ENCODE results near the gene COL18A1. TPM values are rescaled to one million over a fixed set of nuclear protein-coding genes. Genes with fewer than 3 reads are reported as not detected.

Gene COL18A1
- total and polyA plus RNA-seq, 7 experiments from 2014 or later = 7.0 to 89.8 (median 15.4) TPM

DNA sequence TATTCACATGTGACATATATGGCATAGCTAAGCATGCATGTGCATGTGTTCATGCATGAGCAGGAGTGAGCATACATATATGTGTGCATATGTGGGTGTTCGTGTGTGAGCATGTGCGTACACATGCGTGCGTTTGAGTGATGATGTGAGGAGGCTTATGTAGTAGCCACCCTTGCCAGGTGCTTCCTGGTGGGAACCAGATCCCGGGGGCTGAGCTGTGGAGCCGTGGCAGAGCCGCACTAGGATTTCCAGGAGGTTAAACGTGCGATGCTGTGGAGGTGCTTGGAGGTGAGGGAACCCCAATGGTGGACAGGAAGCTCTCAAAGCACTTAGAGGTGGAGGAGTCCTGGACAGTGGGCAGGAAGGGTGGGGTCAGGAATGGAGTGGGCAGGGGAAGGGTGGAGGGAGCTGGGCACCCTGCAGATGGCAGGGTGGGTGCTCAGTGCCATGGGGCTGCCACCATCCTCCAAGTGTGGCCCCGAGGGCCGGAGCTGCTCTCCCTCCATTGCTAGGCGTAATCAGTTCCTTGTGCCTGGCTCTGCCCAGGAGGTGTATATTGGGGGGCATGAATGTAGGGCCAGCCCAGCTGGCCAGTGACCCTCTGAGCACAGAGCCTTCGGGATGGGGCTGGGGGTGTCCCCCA is 48.5 kb downstream of the COL18A1 start:
- Mint-ChIP-seq H3K9me3 (peaks cover 0 to 12% (median 0%) of the 10 kb centered on the region in 11 donors), H3K4me1 (peaks cover 0 to 6% (median 2%) of the 10 kb centered on the region in 7 donors), H3K36me3 (no peaks in the 10 kb centered on the region), H3K4me3 (peak overlapping the region in 1 of 10 donors; percentile 7), H3K27ac (peak overlapping the region in 2 of 9 donors; percentile 7 to 28), H3K27me3 (peaks cover 0 to 3% (median 0%) of the 10 kb centered on the region in 5 donors)
- Histone ChIP-seq H3K27ac (ENCODE audit: low read depth, low read length) (no peak overlapping the region), H3K36me3 (ENCODE audit: control insufficient read depth in 2 of 3, insufficient read depth in 3 of 3, low read length in 3 of 3) (no peaks in the 10 kb centered on the region), H3K27me3 (ENCODE audit: control insufficient read depth in 2 of 2, insufficient read depth in 2 of 2, low read length in 2 of 2) (no peaks in the 10 kb centered on the region), H3K4me3 (ENCODE audit: low read length) (no peak overlapping the region), H3K9me3 (ENCODE audit: control insufficient read depth in 2 of 3, low read length in 3 of 3) (no peaks in the 10 kb centered on the region), H3K4me1 (ENCODE audit: control insufficient read depth in 2 of 2, insufficient read depth in 2 of 2, low read length in 2 of 2) (no peaks in the 10 kb centered on the region)
- intact Hi-C loops (cut with micrococcal nuclease) = no loop called here
- ATAC-seq = no peak
- ChIA-PET CTCF (no interaction called here), POLR2A (no interaction called here)
- no peak for DNase-seq

DNA sequence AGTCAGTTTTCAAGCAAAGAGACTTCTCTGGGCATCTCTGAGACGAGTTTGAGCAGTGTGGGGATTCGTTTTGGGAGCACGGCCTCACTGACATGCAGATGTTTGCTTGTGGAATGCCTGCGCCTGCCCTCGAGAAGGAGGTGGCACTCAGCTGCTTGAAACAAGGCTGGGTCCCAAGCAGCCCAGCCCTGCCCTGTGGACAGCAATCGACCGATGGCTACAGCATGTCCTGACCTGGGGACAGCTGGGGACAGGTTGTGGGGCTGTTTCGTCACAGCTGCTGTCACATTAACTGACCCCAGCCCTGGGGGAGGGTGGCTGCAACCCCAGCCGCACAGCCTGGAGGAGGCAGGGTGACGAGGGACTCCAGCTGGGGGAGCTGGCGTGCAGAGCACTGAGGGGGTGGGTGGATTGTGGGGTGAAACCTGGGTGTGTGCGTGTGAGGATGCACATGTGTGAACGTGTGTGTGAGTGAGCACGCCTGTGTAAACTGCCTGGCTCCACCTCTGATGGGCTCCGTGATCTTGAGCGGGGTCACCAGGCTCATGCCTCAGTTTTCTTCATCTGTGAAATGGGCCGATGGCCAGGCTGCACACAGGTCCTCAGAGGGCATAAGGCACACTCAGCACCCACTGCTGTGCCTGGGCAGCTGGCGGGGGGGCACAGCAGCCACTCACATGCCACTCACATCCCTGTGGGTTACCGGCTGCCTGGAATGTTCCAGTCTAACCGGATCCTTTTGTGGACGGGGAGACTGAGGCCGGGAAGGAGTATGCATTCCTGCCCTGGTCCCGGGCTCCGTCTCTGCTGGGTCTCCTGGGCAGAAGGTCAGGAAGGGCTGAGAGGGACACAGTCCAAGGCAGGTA is 49.3 kb downstream of the COL18A1 start:
- Mint-ChIP-seq H3K4me3 (no peak overlapping the region), H3K4me1 (peaks cover 0 to 6% (median 0%) of the 10 kb centered on the region in 7 donors), H3K9me3 (peaks cover 0 to 12% (median 0%) of the 10 kb centered on the region in 11 donors), H3K27ac (no peak overlapping the region), H3K36me3 (no peaks in the 10 kb centered on the region), H3K27me3 (no peaks in the 10 kb centered on the region)
- ChIA-PET POLR2A (no interaction called here), CTCF (no interaction called here)
- H3K27me3 ChIP-seq (ENCODE audit: control insufficient read depth in 2 of 2, insufficient read depth in 2 of 2, low read length in 2 of 2) = no peaks in the 10 kb centered on the region
- no peak for DNase-seq
- H3K4me1 ChIP-seq (ENCODE audit: control insufficient read depth in 2 of 2, insufficient read depth in 2 of 2, low read length in 2 of 2) = no peaks in the 10 kb centered on the region
- intact Hi-C loops (cut with micrococcal nuclease) = no loop called here
- no peak overlapping the region for H3K27ac ChIP-seq (ENCODE audit: low read depth, low read length)
- H3K4me3 ChIP-seq (ENCODE audit: low read length) = no peak overlapping the region
- H3K9me3 ChIP-seq (ENCODE audit: control insufficient read depth in 2 of 3, low read length in 3 of 3) = no peaks in the 10 kb centered on the region
- no peak for ATAC-seq
- H3K36me3 ChIP-seq (ENCODE audit: control insufficient read depth in 2 of 3, insufficient read depth in 3 of 3, low read length in 3 of 3) = no peaks in the 10 kb centered on the region

DNA sequence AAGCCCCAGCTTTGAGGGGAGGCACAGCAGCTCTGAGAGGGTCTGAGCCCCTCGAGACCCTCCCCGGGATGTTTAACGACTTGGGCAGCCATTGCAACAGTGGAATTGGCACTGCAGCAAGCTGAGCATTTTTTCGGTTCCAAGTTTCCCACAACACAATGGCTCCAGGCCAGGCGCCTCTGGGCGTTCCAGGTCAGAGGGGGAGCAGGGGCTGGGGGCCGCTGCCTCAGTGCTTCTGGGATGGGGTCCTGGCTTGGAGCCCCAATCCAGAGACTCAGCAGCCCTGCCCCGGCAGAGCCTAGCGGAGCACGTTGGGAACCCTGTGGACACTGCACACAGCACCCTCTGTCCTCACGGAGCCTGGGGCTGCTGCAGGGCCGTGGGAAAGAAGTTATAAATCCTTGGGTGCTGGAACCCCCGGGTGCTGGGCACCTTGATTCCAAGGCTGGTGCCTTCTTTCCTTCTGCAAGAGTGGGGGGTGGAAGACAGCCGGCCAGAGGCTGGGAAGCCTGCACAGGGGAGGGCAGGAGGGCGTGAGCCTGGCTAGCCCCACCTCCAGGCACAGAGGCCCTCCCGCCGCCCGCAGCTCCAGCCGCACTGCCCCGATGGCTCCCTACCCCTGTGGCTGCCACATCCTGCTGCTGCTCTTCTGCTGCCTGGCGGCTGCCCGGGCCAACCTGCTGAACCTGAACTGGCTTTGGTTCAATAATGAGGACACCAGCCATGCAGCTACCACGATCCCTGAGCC is 50.1 kb downstream of the COL18A1 start:
- H3K4me3 ChIP-seq (ENCODE audit: low read length) = no peak overlapping the region
- Mint-ChIP-seq H3K9me3 (peaks cover 0 to 12% (median 0%) of the 10 kb centered on the region in 11 donors), H3K4me1 (peaks cover 0 to 6% (median 0%) of the 10 kb centered on the region in 7 donors), H3K36me3 (no peaks in the 10 kb centered on the region), H3K4me3 (peak overlapping the region in 1 of 10 donors; percentile 35), H3K27me3 (no peaks in the 10 kb centered on the region), H3K27ac (no peak overlapping the region)
- ChIA-PET POLR2A (no interaction called here), CTCF (no interaction called here)
- intact Hi-C loops (cut with micrococcal nuclease) = no loop called here
- DNase-seq (no peak), ATAC-seq (no peak)
- no peak overlapping the region for H3K27ac ChIP-seq (ENCODE audit: low read depth, low read length)
- H3K9me3 ChIP-seq (ENCODE audit: control insufficient read depth in 2 of 3, low read length in 3 of 3) = no peaks in the 10 kb centered on the region
- H3K27me3 ChIP-seq (ENCODE audit: control insufficient read depth in 2 of 2, insufficient read depth in 2 of 2, low read length in 2 of 2) = no peaks in the 10 kb centered on the region
- H3K4me1 ChIP-seq (ENCODE audit: control insufficient read depth in 2 of 2, insufficient read depth in 2 of 2, low read length in 2 of 2) = no peaks in the 10 kb centered on the region
- no peaks in the 10 kb centered on the region for H3K36me3 ChIP-seq (ENCODE audit: control insufficient read depth in 2 of 3, insufficient read depth in 3 of 3, low read length in 3 of 3)

DNA sequence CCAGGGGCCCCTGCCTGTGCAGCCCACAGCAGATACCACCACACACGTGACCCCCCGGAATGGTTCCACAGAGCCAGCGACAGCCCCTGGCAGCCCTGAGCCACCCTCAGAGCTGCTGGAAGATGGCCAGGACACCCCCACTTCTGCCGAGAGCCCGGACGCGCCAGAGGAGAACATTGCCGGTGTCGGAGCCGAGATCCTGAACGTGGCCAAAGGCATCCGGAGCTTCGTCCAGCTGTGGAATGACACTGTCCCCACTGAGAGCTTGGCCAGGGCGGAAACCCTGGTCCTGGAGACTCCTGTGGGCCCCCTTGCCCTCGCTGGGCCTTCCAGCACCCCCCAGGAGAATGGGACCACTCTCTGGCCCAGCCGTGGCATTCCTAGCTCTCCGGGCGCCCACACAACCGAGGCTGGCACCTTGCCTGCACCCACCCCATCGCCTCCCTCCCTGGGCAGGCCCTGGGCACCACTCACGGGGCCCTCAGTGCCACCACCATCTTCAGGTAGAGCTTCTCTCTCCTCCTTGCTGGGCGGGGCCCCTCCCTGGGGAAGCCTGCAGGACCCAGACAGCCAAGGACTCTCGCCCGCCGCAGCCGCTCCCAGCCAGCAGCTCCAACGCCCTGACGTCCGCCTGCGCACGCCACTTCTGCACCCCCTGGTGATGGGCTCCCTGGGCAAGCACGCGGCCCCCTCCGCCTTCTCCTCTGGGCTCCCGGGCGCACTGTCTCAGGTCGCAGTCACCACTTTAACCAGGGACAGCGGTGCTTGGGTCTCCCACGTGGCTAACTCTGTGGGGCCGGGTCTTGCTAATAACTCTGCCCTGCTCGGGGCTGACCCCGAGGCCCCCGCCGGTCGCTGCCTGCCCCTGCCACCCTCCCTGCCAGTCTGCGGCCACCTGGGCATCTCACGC is 51.0 kb downstream of the COL18A1 start:
- DNase-seq = no peak

DNA sequence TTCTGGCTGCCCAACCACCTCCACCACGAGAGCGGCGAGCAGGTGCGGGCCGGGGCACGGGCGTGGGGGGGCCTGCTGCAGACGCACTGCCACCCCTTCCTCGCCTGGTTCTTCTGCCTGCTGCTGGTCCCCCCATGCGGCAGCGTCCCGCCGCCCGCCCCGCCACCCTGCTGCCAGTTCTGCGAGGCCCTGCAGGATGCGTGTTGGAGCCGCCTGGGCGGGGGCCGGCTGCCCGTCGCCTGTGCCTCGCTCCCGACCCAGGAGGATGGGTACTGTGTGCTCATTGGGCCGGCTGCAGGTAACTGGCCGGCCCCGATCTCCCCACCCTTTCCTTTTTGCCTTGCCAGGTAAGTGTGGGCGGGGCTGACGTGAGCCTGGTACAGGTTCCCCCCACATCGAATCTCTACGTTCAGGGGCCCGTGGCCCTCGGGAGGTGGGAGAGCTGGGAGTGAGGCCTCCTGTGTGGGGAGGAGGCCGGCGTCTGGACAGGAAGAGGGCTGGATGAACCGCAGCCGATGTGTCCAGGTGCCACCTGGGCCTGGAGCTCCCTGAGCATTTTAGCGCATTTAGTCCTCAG is 51.7 kb downstream of the COL18A1 start:
- no peaks in the 10 kb centered on the region for H3K27me3 Mint-ChIP-seq
- no peak overlapping the region for H3K27ac ChIP-seq (ENCODE audit: low read depth, low read length)
- H3K4me1 ChIP-seq (ENCODE audit: control insufficient read depth in 2 of 2, insufficient read depth in 2 of 2, low read length in 2 of 2) = no peaks in the 10 kb centered on the region
- no peak overlapping the region for H3K4me3 Mint-ChIP-seq
- ATAC-seq (no peak), DNase-seq (no peak)
- H3K27me3 ChIP-seq (ENCODE audit: control insufficient read depth in 2 of 2, insufficient read depth in 2 of 2, low read length in 2 of 2) = no peaks in the 10 kb centered on the region
- H3K9me3 Mint-ChIP-seq = peaks cover 0 to 12% (median 2%) of the 10 kb centered on the region in 11 donors
- H3K36me3 Mint-ChIP-seq = peaks cover 0 to 3% (median 0%) of the 10 kb centered on the region in 5 donors
- H3K27ac Mint-ChIP-seq = no peak overlapping the region
- ChIA-PET CTCF (no interaction called here), POLR2A (no interaction called here)
- peaks cover 0 to 6% (median 0%) of the 10 kb centered on the region in 7 donors for H3K4me1 Mint-ChIP-seq
- no peak overlapping the region for H3K4me3 ChIP-seq (ENCODE audit: low read length)
- H3K9me3 ChIP-seq (ENCODE audit: control insufficient read depth in 2 of 3, low read length in 3 of 3) = peaks cover 0 to 2% (median 0%) of the 10 kb centered on the region in 3 experiments
- intact Hi-C loops (cut with micrococcal nuclease) = no loop called here
- H3K36me3 ChIP-seq (ENCODE audit: control insufficient read depth in 2 of 3, insufficient read depth in 3 of 3, low read length in 3 of 3) = no peaks in the 10 kb centered on the region

More for the DNA sequence above, 51.0 kb downstream of the COL18A1 start:
- POLR2A ChIA-PET = no interaction called here
- H3K27me3 Mint-ChIP-seq = no peaks in the 10 kb centered on the region
- intact Hi-C loops (cut with micrococcal nuclease) = no loop called here
- peaks cover 0 to 6% (median 0%) of the 10 kb centered on the region in 7 donors for H3K4me1 Mint-ChIP-seq
- peak overlapping the region in 1 of 10 donors; percentile 35 for H3K4me3 Mint-ChIP-seq
- H3K9me3 ChIP-seq (ENCODE audit: control insufficient read depth in 2 of 3, low read length in 3 of 3) = no peaks in the 10 kb centered on the region
- H3K27ac ChIP-seq (ENCODE audit: low read depth, low read length) = no peak overlapping the region
- no peak overlapping the region for H3K27ac Mint-ChIP-seq
- H3K27me3 ChIP-seq (ENCODE audit: control insufficient read depth in 2 of 2, insufficient read depth in 2 of 2, low read length in 2 of 2) = no peaks in the 10 kb centered on the region
- CTCF ChIA-PET = no interaction called here
- peaks cover 0 to 12% (median 0%) of the 10 kb centered on the region in 11 donors for H3K9me3 Mint-ChIP-seq
- no peaks in the 10 kb centered on the region for H3K36me3 ChIP-seq (ENCODE audit: control insufficient read depth in 2 of 3, insufficient read depth in 3 of 3, low read length in 3 of 3)
- no peaks in the 10 kb centered on the region for H3K4me1 ChIP-seq (ENCODE audit: control insufficient read depth in 2 of 2, insufficient read depth in 2 of 2, low read length in 2 of 2)
- no peak for ATAC-seq
- H3K4me3 ChIP-seq (ENCODE audit: low read length) = no peak overlapping the region
- no peaks in the 10 kb centered on the region for H3K36me3 Mint-ChIP-seq
